Activated T-cell treated with anti-CD3 and anti-CD28 coated beads for 48 hours (primary cell): ENCODE measurements around the gene MC1R.
"Not testable (repeated sequence)": the region's sequence is repeated elsewhere in the genome, so short reads cannot be mapped to it uniquely, and the experiment has no call there.

Experiments
- DNase-seq: peaks from one replicate; pipeline ENCODE4 v3.0.0-alpha.2; 2020; ENCODE audit warnings: low read depth

MC1R gene

GRCh38 chr16:89960966-89961365, 42.3 kb downstream of the MC1R start:
- no peak for DNase-seq

DNA sequence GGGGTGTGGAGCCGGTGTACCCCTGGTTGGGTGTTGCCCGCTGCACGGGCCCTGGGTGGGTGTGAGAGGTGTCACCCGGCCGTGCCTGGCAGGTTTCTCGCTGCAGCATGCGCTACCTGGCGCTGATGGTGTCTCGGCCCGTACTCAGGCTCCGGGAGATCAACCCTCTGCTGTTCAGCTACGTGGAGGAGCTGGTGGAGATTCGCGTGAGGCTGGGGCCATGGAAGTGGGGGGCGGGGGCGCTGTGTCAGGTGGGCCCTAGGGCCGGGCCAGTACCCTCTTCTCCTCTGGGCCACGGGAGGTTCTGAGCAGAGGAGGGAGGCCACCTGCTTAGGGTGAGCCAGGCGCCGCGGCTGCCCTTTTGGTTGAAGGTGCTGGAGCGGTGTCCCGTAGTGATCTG, 43.3 kb downstream of the MC1R start:
- DNase-seq: no peak

GRCh38 chr16:89962754-89963498, 44.3 kb downstream of the MC1R start:
- no peak for DNase-seq

GRCh38 chr16:89964201-89964600, 45.5 kb downstream of the MC1R start:
- DNase-seq: no peak

DNA sequence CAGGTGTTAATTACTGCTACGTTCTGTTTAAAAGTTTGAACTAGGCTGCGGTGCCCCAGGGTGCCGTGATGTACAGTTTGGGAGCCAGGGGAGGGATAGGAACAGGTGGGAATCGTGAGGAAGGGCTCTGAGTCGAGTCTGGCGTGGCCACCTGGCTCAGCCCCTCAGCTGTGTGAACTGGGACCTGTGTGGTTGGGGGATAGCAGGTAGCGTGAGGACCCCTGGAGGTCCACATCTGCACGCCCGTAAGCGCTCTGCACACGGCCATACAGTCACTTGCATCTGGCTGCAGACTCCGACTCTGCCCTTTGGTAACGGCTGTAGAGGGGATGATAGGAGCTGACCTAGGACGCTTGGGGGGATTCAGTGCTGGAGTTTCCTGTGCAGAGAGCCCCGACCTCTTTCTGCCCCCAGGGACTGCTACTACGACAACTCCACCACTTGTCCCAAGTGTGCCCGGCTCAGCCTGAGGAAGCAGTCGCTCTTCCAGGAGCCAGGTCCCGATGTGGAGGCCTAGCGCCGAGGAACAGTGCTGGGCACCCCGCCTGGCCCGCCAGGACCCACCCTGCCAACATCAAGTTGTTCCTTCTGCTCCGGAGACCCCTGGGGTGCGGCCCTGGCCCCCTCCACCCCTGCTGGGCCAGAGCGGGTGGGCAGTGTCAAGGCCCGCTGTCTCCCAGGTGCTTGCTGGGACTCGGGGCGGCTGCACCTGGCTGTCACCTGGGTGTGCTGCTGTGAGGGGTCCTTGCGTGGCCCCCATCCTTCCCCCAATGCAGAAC, 47.0 kb downstream of the MC1R start:
- no peak for DNase-seq

GRCh38 chr16:89966756-89967155, 48.1 kb downstream of the MC1R start:
- no peak for DNase-seq

DNA sequence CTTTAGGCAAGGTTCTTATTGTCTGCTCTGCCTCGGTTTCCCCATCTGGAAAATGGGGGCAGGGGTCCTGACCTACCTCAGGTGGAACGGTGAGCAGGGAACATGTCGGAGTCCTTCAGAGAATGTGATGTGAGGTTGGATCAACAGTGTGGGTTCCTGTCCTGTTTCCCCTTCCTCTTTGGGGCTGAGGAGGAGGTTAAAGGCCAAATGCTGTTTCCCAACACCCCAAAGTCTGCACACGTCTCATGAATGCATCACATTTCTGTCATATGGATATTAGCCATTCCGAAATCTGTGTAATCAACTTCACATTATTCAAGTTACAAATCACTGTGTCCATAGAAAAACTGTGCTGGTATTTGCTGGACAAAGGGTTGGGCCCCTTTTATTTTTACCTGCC, 48.8 kb downstream of the MC1R start:
- not testable (repeated sequence) for DNase-seq

- DNase-seq: not testable (repeated sequence)
Observed at GRCh38 chr16:89968074-89968473, 49.4 kb downstream of the MC1R start.

- DNase-seq: no peak
Observed at GRCh38 chr16:89969741-89970410, 51.2 kb downstream of the MC1R start.
